NCI-H1436 (cell line): ENCODE results near the gene GULP1.

Experiments used
- DNase-seq: peaks from one replicate; lab custom pipeline; 2025; lab: John Stamatoyannopoulos, UW

GULP1 gene

GRCh38 chr2:188473306-188473705 lies 181.6 kb downstream of the GULP1 start:
- no peak for DNase-seq

- DNase-seq, result no peak
These were observed 182.6 kb downstream of the GULP1 start for GRCh38 chr2:188474316-188474715.

- no peak for DNase-seq
These were observed 184.3 kb downstream of the GULP1 start for GRCh38 chr2:188475945-188476344.

GRCh38 chr2:188477564-188478103 lies 186.0 kb downstream of the GULP1 start:
- DNase-seq, result no peak

GRCh38 chr2:188478724-188479123 lies 187.1 kb downstream of the GULP1 start:
- no peak for DNase-seq

GRCh38 chr2:188481474-188481873 lies 189.8 kb downstream of the GULP1 start:
- DNase-seq, result no peak

GRCh38 chr2:188485496-188485895 lies 193.8 kb downstream of the GULP1 start:
- no peak for DNase-seq

- DNase-seq, result no peak
These were observed 201.1 kb downstream of the GULP1 start for GRCh38 chr2:188492751-188493150.

- no peak for DNase-seq
These were observed 203.2 kb downstream of the GULP1 start for GRCh38 chr2:188494906-188495305.

- DNase-seq, result no peak
These were observed 204.3 kb downstream of the GULP1 start for GRCh38 chr2:188495969-188496431.

GRCh38 chr2:188497726-188498125 lies 206.1 kb downstream of the GULP1 start:
- DNase-seq, result no peak

- no peak for DNase-seq
These were observed 212.3 kb downstream of the GULP1 start for GRCh38 chr2:188503975-188504374.

- DNase-seq, result no peak
These were observed 215.2 kb downstream of the GULP1 start for GRCh38 chr2:188506843-188507242.

GRCh38 chr2:188511346-188511745 lies 219.7 kb downstream of the GULP1 start:
- no peak for DNase-seq

- peak; percentile 4 for DNase-seq
These were observed 220.8 kb downstream of the GULP1 start for GRCh38 chr2:188512456-188512855.

GRCh38 chr2:188515918-188516317 lies 224.2 kb downstream of the GULP1 start:
- DNase-seq, result no peak

- no peak for DNase-seq
These were observed 226.0 kb downstream of the GULP1 start for GRCh38 chr2:188517549-188518215.

- DNase-seq, result no peak
These were observed 226.7 kb downstream of the GULP1 start for GRCh38 chr2:188518381-188518780.

- no peak for DNase-seq
These were observed 227.5 kb downstream of the GULP1 start for GRCh38 chr2:188519136-188519535.

- DNase-seq, result no peak
These were observed 230.8 kb downstream of the GULP1 start for GRCh38 chr2:188522517-188522916.

- no peak for DNase-seq
These were observed 232.2 kb downstream of the GULP1 start for GRCh38 chr2:188523919-188524318.

GRCh38 chr2:188524519-188525113 lies 232.9 kb downstream of the GULP1 start:
- peak; percentile 34 for DNase-seq

GRCh38 chr2:188526701-188527100 lies 235.0 kb downstream of the GULP1 start:
- DNase-seq, result no peak

GRCh38 chr2:188527141-188527540 lies 235.5 kb downstream of the GULP1 start:
- DNase-seq, result no peak
